Measurements from ENCODE around the gene WRNIP1. TPM values are rescaled to one million over a fixed set of nuclear protein-coding genes. Genes with fewer than 3 reads are reported as not detected.
A peak's percentile ranks its signal among the peaks of the same experiment; 100 is the strongest.

The WRNIP1 gene
- total RNA-seq, 1 donor from 2014 or later = 58.4 TPM

GRCh38 chr6:2721219-2721618 is 44.0 kb upstream of the WRNIP1 start:
- FAIRE-seq (no peak), DNase-seq (ENCODE audit: low read depth) (no peak)
- TF ChIP-seq, protein P1, sequence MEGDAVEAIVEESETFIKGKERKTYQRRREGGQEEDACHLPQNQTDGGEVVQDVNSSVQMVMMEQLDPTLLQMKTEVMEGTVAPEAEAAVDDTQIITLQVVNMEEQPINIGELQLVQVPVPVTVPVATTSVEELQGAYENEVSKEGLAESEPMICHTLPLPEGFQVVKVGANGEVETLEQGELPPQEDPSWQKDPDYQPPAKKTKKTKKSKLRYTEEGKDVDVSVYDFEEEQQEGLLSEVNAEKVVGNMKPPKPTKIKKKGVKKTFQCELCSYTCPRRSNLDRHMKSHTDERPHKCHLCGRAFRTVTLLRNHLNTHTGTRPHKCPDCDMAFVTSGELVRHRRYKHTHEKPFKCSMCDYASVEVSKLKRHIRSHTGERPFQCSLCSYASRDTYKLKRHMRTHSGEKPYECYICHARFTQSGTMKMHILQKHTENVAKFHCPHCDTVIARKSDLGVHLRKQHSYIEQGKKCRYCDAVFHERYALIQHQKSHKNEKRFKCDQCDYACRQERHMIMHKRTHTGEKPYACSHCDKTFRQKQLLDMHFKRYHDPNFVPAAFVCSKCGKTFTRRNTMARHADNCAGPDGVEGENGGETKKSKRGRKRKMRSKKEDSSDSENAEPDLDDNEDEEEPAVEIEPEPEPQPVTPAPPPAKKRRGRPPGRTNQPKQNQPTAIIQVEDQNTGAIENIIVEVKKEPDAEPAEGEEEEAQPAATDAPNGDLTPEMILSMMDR (IDR thresholded peaks at IDR 0.05; ENCODE audit: insufficient read depth, low read length, severe bottlenecking) = no peak
- Histone ChIP-seq H3K4me3 (ENCODE audit: low read depth, low read length) (no peak overlapping the region), H3K27me3 (ENCODE audit: control insufficient read depth, insufficient read depth, low read length) (no peaks in the 10 kb centered on the region), H3K36me3 (ENCODE audit: control insufficient read depth, insufficient read depth, low read length) (no peaks in the 10 kb centered on the region)

GRCh38 chr6:2725364-2725988 is 39.7 kb upstream of the WRNIP1 start:
- TF ChIP-seq, protein P1 (IDR thresholded peaks at IDR 0.05; ENCODE audit: insufficient read depth, low read length, severe bottlenecking) = no peak
- FAIRE-seq = no peak
- no peak for DNase-seq (ENCODE audit: low read depth)
- no peaks in the 10 kb centered on the region for H3K36me3 ChIP-seq (ENCODE audit: control insufficient read depth, insufficient read depth, low read length)
- H3K27me3 ChIP-seq (ENCODE audit: control insufficient read depth, insufficient read depth, low read length) = peaks cover 3% of the 10 kb centered on the region
- H3K4me3 ChIP-seq (ENCODE audit: low read depth, low read length) = no peak overlapping the region

DNA sequence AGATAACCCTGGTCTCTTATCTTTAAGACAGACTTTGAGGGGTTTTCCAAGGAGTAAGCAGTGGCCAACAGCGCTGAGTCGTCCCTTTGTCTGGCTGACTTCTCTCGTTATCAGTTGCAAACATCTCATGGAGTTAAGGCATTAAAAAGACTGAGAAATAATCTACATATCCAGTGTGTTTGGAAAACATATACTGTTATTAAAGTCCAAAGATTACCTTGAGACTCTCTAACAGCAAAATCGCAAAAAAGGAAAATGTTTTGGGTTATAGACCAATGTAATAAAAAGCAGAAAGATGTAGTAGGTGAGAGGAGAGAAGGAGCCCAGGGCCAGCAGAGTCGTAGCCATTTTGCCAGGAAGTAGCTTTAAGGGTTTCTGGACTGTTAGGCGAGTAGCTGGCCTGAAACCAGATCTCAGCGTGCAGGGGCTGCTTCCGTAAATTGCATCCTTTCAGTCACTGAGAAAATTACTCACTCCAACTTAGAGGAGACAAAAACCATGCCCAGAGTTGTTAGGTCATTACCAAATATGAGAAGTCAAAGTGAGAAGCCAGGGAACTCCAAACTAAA is 39.1 kb upstream of the WRNIP1 start:
- no peaks in the 10 kb centered on the region for H3K36me3 ChIP-seq (ENCODE audit: control insufficient read depth, insufficient read depth, low read length)
- DNase-seq (ENCODE audit: low read depth) = peak; percentile 32
- TF ChIP-seq, protein P1 (IDR thresholded peaks at IDR 0.05; ENCODE audit: insufficient read depth, low read length, severe bottlenecking) = no peak
- no peak for FAIRE-seq
- no peak overlapping the region for H3K4me3 ChIP-seq (ENCODE audit: low read depth, low read length)
- H3K27me3 ChIP-seq (ENCODE audit: control insufficient read depth, insufficient read depth, low read length) = peaks cover 3% of the 10 kb centered on the region

GRCh38 chr6:2729921-2730320 is 35.3 kb upstream of the WRNIP1 start:
- H3K27me3 ChIP-seq (ENCODE audit: control insufficient read depth, insufficient read depth, low read length) = peaks cover 3% of the 10 kb centered on the region
- no peak for DNase-seq (ENCODE audit: low read depth)
- H3K36me3 ChIP-seq (ENCODE audit: control insufficient read depth, insufficient read depth, low read length) = no peaks in the 10 kb centered on the region
- H3K4me3 ChIP-seq (ENCODE audit: low read depth, low read length) = no peak overlapping the region
- no peak for FAIRE-seq
- TF ChIP-seq, protein P1 (IDR thresholded peaks at IDR 0.05; ENCODE audit: insufficient read depth, low read length, severe bottlenecking) = no peak

DNA sequence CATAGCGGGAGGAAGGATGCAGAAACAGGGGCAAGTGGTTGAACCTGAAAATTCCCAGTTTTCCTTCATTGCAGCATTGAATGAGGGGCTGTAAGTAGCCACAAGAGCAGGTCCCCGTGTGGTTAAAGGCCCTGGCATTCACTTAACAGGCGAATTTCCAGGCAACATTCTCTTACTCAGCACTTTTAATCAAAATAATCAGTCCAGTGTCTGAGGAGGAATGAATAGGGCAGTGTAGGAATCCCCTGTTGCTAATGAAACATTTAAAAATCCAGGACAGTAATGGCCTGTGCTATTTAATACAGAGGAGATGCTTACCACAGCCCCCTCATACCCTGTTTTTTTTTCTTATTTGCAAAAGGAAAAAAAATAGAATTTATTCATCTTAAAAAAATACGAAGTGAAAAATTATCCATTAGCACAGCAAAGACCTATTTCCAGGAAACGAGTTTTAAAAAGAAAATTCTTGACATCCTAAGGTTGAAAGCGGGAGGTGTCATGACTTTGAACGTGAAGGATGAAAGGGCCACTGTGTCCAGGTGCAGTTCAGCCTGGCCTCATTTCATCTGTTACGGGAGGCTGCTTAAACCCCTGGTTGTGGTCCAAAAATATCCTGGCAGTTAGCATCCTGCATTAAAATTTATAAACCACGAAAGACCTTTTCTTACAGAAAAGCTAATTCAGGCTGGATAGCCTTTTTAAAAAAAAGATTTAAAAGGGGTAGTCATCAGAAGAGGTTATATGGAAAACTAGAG is 34.7 kb upstream of the WRNIP1 start:
- FAIRE-seq = no peak
- no peak for DNase-seq (ENCODE audit: low read depth)
- Histone ChIP-seq H3K4me3 (ENCODE audit: low read depth, low read length) (no peak overlapping the region), H3K36me3 (ENCODE audit: control insufficient read depth, insufficient read depth, low read length) (no peaks in the 10 kb centered on the region), H3K27me3 (ENCODE audit: control insufficient read depth, insufficient read depth, low read length) (peaks cover 3% of the 10 kb centered on the region)
- TF ChIP-seq, protein P1 (IDR thresholded peaks at IDR 0.05; ENCODE audit: insufficient read depth, low read length, severe bottlenecking) = no peak
